ENCODE results near the gene RETNLB.

- TF ChIP-seq EZH2 (IDR thresholded peaks at IDR 0.05; ENCODE audit: insufficient read depth, poor library complexity, severe bottlenecking) (no peak), EZH2phosphoT487 (IDR thresholded peaks at IDR 0.05; ENCODE audit: insufficient read depth, low read depth) (no peak)
These were observed 34.3 kb upstream of the RETNLB start for GRCh38 chr3:108791473-108791872.
